Iris pigment epithelial cell (primary cell): Measurements from ENCODE around the gene GALNT12.

ENCODE experiments used
- DNase-seq: peaks from one replicate; pipeline ENCODE4 v3.0.0-alpha.2; 2011; ENCODE audit warnings: low read depth

GALNT12 gene

GRCh38 chr9:98807070-98807813, at the start of gene GALNT12:
Gene GALNT12, plus strand, starts transcription at chr9:98807670. Its CDS starts 29 bp downstream, at chr9:98807699.
- no peak for DNase-seq

GRCh38 chr9:98760231-98760630, 47.2 kb upstream of the GALNT12 start:
- no peak for DNase-seq

GRCh38 chr9:98763986-98764745, 43.3 kb upstream of the GALNT12 start:
- peak; percentile 56 for DNase-seq

GRCh38 chr9:98765256-98765655, 42.2 kb upstream of the GALNT12 start:
- DNase-seq, result no peak

- DNase-seq, result peak; percentile 52
Observed at GRCh38 chr9:98766586-98766985, 40.9 kb upstream of the GALNT12 start.

GRCh38 chr9:98767196-98767595, 40.3 kb upstream of the GALNT12 start:
- DNase-seq, result no peak

- no peak for DNase-seq
Observed at GRCh38 chr9:98767915-98768314, 39.6 kb upstream of the GALNT12 start.

- DNase-seq, result no peak
Observed at GRCh38 chr9:98768344-98768743, 39.1 kb upstream of the GALNT12 start.

GRCh38 chr9:98770717-98771116, 36.8 kb upstream of the GALNT12 start:
- no peak for DNase-seq

GRCh38 chr9:98771209-98771874, 36.1 kb upstream of the GALNT12 start:
- DNase-seq, result no peak

GRCh38 chr9:98772364-98773155, 34.9 kb upstream of the GALNT12 start:
- no peak for DNase-seq

- DNase-seq, result no peak
Observed at GRCh38 chr9:98773721-98774120, 33.7 kb upstream of the GALNT12 start.

GRCh38 chr9:98774746-98775145, 32.7 kb upstream of the GALNT12 start:
- DNase-seq, result no peak

GRCh38 chr9:98775831-98776441, 31.5 kb upstream of the GALNT12 start:
- peak; percentile 75 for DNase-seq

- no peak for DNase-seq
Observed at GRCh38 chr9:98777618-98778017, 29.9 kb upstream of the GALNT12 start.

- DNase-seq, result no peak
Observed at GRCh38 chr9:98778251-98778650, 29.2 kb upstream of the GALNT12 start.

- DNase-seq, result no peak
Observed at GRCh38 chr9:98778711-98779530, 28.5 kb upstream of the GALNT12 start.

- DNase-seq, result no peak
Observed at GRCh38 chr9:98780059-98780749, 27.3 kb upstream of the GALNT12 start.

GRCh38 chr9:98781588-98782383, 25.7 kb upstream of the GALNT12 start:
- DNase-seq, result no peak
